K562 treated with DMSO at 1 percent for 12 hours (cell line): ENCODE measurements around the gene MRPS14. TPM values are rescaled to one million over a fixed set of nuclear protein-coding genes. Genes with fewer than 3 reads are reported as not detected.

Experiments used
- total RNA-seq: library from RNA; unstranded; fragments of 300-600 nt; gene quantifications from 2 replicates; pipeline ENCODE4 v1.2.3, GENCODE V29; 2022; ENCODE audit not compliant: insufficient read depth

The MRPS14 gene
- 11.3 and 20.7 TPM in 2 replicates for total RNA-seq

DNA sequence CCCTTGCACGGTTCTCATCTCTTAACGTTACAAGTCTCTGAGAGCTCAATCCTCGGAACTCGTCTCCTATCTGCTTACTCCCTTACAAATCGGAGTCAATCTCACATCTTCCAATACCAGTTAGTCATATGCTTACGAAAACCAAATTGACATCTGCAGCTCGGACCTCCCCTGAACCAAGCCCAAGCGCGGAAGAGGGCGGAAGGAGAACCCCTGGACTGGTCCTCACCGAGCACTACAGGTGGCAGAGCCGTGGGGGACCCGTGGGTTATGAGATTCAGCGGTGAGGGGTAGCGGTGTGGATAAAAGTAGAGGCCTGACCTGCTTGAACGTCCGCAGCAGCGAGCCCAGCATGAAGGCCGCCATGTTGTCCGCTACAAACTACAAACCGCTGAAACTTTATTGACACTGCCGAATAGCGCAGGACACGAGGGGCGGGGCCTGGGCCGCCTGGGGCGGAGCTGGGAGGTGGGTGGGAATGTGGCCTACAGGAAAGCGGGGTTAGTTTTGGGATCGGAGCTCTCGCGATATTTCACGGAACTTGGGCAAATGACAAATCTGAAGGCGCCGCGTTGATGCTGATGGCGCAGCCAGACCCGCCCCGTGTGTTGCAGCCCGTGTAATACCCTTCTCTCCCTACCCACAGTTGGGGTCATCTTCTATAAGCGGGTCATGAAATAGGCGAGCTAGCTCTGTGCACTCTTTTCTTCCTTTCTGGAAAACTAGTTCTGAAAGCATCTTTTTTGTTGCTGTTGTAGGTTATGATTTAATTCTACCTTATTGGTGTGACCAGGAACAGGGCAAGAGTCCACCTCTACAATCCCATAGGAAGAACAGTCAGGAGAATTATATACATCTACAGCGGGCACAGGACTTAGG lies at the start of gene MRPS14:
Gene MRPS14 (minus strand): TSS at position 383 of the 879 bp plus-strand sequence. CDS start 17 bp downstream, at position 366.

DNA sequence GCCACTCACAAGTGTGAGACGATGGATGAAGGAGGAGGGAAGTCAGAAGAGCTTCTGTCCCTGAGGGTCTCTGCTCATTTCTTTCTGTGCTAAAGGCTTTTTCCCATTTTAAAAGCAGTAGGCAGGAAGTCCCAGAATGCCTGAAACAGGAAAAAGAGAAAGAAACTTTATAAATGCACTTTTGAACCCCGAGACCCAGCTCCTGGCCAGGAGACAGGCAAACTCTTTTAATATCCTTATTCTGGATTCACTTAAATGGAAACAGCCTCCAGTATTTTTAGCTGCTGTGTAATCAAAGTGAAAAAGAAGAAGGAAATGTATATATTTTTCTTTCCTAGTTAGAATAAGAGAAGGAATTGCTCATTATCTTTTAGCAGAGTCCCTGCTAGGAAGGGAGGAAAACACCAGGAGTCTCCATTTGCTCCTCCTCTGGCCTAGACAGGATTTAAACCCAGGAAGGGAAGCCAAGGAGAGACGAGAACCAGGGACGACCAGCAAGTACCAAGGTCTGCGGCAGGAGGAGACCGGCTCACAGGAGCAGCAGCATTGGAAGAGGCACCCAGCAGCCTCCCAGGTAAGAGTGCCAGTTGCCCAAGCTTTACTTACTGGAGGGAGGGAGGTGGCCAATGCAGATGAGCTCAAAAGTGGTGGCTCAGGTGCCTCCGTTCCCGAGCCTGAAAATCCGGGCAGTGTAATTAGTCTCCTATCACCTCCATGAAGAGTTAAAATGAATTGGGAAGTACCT lies 44.3 kb upstream of the MRPS14 start, which contains the start of gene TNN:
Gene TNN (plus strand): TSS at position 472 of the 745 bp plus-strand sequence. CDS start 9,586 bp downstream, outside the sequence.

GRCh38 chr1:174999936-175000696 lies 23.1 kb downstream of the MRPS14 start, which contains the start of gene CACYBP:
Gene CACYBP, plus strand, starts transcription at chr1:174999947. Its CDS starts 234 bp downstream, at chr1:175000181.

Other genes starting within 250 kb of the MRPS14 start
- 156 and 213 TPM in 2 replicates for gene CACYBP, start 23.5 kb downstream of the MRPS14 start, total RNA-seq
- gene TNN, start 44.4 kb upstream of the MRPS14 start, total RNA-seq = 0.14 TPM in 1 of 2 replicates, not detected in the other
- gene KIAA0040, start 169.4 kb upstream of the MRPS14 start, total RNA-seq = 9.9 and 30.8 TPM in 2 replicates